Naive thymus-derived CD8-positive, alpha-beta T cell (primary cell): ENCODE measurements around the gene IMPG2. TPM values are rescaled to one million over a fixed set of nuclear protein-coding genes. Genes with fewer than 3 reads are reported as not detected.
A peak's percentile ranks its signal among the peaks of the same experiment; 100 is the strongest.

Source experiments
- ATAC-seq, 2 donors: fragments of 150-1000 bp; cut with Tn5 transposase in 1 of 2; sonication (Bioruptor Pico), chemical (Tn5 transposase) in 1 of 2; 1 replicate in 1 of 2; 2 replicates in 1 of 2; pipeline ENCODE4 v1.10.0; 2021; ENCODE audit warnings: mild to moderate bottlenecking in 2 of 2, moderate library complexity in 2 of 2
- POLR2A ChIA-PET: fragments of 350-600 bp; sonication (Branson Sonifier 250); formaldehyde crosslinking; loops from one replicate; lab custom pipeline; 2021; ENCODE audit warnings: antibody characterized with exemption; lab: Charles Lee
- DNase-seq, 10 donors: peaks; one replicate each; pipeline versions ENCODE4 v3.0.0 to v3.0.0-alpha.2; 2020 to 2022
- H3K27ac Mint-ChIP-seq, 10 donors: one replicate each; pipeline ENCODE4 v1.8.0; 2020 to 2022; ENCODE audit warnings: mild to moderate bottlenecking in 10 of 10, mixed read lengths in 10 of 10, moderate library complexity in 4 of 10, inconsistent platforms in 1 of 10
- H3K27me3 Mint-ChIP-seq, 5 donors: one replicate each; pipeline ENCODE4 v1.8.0; 2021 to 2022; ENCODE audit warnings: mixed read lengths in 5 of 5
- H3K36me3 Mint-ChIP-seq, 3 donors: one replicate each; pipeline ENCODE4 v1.8.0; 2020 to 2022; ENCODE audit warnings: mixed read lengths in 3 of 3, mild to moderate bottlenecking in 2 of 3, inconsistent platforms in 1 of 3
- H3K4me1 Mint-ChIP-seq, 4 donors: one replicate each; pipeline ENCODE4 v1.8.0; 2021 to 2022; ENCODE audit warnings: mixed read lengths in 4 of 4
- H3K4me3 Mint-ChIP-seq, 10 donors: one replicate each; pipeline ENCODE4 v1.8.0; 2020 to 2022; ENCODE audit warnings: mild to moderate bottlenecking in 10 of 10, mixed read lengths in 10 of 10, moderate library complexity in 6 of 10, inconsistent platforms in 1 of 10
- H3K9me3 Mint-ChIP-seq, 9 donors: one replicate each; pipeline ENCODE4 v1.8.0; 2020 to 2022; ENCODE audit warnings: mixed read lengths in 9 of 9, mild to moderate bottlenecking in 3 of 9, inconsistent platforms in 1 of 9, moderate library complexity in 1 of 9
- polyA plus RNA-seq, 3 donors: library from polyadenylated mRNA; unstranded; fragments of 300-500 nt; fragmentation: Illumina TruSeq; gene quantifications; one replicate each; pipeline ENCODE4 v1.2.3, GENCODE V29; 2021
- total RNA-seq, 8 experiments: library from RNA in 2 of 8; stranded (reverse) in 2 of 8; gene quantifications; one replicate each; pipeline ENCODE4 v1.2.3 and lab custom pipeline; 2021 to 2026

IMPG2 gene
- total and polyA plus RNA-seq, 5 experiments from 2014 or later: 0.09 to 1.1 (median 0.96) TPM; not detected in 2

DNA sequence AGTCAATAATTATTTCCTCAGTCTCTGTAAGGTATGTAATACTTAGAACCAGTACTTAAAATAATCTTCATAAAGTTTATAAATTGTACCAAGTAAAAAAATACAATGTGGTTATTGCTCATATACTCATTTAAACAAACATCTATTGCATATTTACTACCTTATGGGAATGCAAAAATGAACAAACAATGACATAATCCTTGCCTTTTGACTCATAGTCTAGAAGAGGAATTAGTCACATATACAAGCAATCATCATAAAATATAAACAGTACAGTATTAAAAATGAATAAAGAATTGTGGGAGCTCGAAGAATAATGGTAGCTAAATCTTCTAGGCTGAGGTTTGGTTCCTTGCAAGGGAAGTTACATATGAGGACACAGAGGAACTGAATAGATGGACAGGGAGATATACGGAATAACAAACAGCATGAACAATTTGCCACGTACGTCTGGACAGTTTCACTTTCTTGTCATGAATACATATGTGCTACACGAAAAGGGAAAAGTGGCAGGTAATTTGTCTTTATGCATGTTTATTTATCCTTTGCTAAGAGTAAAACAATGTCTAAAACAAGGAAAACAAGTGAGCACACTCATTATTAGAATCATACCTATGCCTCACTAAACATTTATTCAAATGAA is 17.2 kb downstream of the IMPG2 start:
- H3K4me3 Mint-ChIP-seq: no peak overlapping the region
- ATAC-seq: no peak
- H3K4me1 Mint-ChIP-seq: no peaks in the 10 kb centered on the region
- peaks cover 9 to 46% (median 29%) of the 10 kb centered on the region in 3 donors for H3K36me3 Mint-ChIP-seq
- POLR2A ChIA-PET: no interaction called here
- peak overlapping the region in 1 of 10 donors; percentile 34 for H3K27ac Mint-ChIP-seq
- H3K27me3 Mint-ChIP-seq: no peaks in the 10 kb centered on the region
- DNase-seq: no peak
- peaks cover 7 to 37% (median 28%) of the 10 kb centered on the region in 9 donors for H3K9me3 Mint-ChIP-seq

DNA sequence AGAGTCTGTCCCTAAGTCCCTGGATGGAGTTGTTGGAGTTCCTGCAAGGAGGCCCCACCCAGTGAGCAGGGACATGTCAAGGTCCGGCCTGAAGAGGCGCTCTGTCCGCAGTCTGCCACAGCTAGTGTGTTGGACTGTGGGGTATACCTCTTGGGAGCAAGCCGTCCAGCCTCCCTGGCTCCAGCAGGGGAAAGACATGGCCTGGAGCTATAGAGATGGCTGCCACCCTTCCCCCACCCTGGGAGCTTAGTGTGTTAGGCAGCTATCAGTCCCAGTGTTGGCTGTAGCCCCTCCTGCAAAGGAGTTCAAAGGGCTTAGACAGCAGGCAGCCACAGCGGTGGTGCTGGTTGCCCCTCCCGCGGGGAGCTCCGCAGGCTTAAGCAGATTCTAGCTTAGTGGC is 20.3 kb downstream of the IMPG2 start:
- H3K27me3 Mint-ChIP-seq: no peaks in the 10 kb centered on the region
- H3K27ac Mint-ChIP-seq: no peak overlapping the region
- peaks cover 7 to 30% (median 30%) of the 10 kb centered on the region in 3 donors for H3K36me3 Mint-ChIP-seq
- no peak for ATAC-seq
- no peaks in the 10 kb centered on the region for H3K4me1 Mint-ChIP-seq
- POLR2A ChIA-PET: no interaction called here
- peak in 1 of 10 donors; percentile 62 for DNase-seq
- no peak overlapping the region for H3K4me3 Mint-ChIP-seq
- H3K9me3 Mint-ChIP-seq: peaks cover 2 to 43% (median 32%) of the 10 kb centered on the region in 9 donors

DNA sequence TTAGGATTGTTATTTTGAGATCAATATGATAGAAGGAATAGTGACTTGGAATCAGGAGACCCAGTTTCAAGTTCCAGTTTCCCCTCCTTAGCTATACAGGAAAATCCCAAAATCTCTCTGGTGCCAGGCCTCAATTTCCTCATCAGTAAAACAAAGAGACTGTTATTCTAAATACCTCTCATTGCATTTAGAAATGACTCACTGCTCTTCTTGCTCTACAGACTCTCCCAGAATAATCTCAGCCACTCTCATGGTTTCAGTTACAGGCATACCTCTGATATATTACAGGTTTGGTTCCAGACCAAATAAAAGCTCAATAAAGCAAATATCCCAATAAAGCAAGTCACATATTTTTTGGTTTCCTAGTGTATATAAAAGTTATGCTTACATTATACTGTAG is 28.3 kb downstream of the IMPG2 start:
- peaks cover 0 to 25% (median 10%) of the 10 kb centered on the region in 3 donors for H3K36me3 Mint-ChIP-seq
- no peaks in the 10 kb centered on the region for H3K27me3 Mint-ChIP-seq
- POLR2A ChIA-PET: no interaction called here
- peaks cover 4 to 34% (median 16%) of the 10 kb centered on the region in 9 donors for H3K9me3 Mint-ChIP-seq
- H3K27ac Mint-ChIP-seq: no peak overlapping the region
- H3K4me1 Mint-ChIP-seq: no peaks in the 10 kb centered on the region
- DNase-seq (no peak), ATAC-seq (no peak)
- no peak overlapping the region for H3K4me3 Mint-ChIP-seq

DNA sequence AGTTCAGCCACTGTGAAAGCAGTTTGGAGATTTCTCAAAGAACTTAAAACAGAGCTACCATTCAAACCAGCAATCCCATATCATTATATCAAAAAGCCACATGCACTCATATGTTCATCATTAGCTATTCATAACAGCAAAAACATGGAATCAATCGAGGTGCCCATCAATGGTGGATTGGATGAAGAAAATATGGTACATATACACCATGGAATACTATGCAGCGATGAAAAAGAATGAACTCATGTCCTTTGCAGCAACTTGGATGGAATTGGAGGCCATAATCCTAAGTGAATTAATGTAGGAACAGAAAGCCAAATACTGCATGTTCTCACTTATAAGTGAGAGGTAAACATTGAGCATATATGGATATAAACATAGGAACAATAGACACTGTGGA is 32.1 kb downstream of the IMPG2 start:
- Mint-ChIP-seq H3K4me3 (no peak overlapping the region), H3K9me3 (peaks cover 0 to 11% (median 4%) of the 10 kb centered on the region in 9 donors)
- no peak for ATAC-seq

DNA sequence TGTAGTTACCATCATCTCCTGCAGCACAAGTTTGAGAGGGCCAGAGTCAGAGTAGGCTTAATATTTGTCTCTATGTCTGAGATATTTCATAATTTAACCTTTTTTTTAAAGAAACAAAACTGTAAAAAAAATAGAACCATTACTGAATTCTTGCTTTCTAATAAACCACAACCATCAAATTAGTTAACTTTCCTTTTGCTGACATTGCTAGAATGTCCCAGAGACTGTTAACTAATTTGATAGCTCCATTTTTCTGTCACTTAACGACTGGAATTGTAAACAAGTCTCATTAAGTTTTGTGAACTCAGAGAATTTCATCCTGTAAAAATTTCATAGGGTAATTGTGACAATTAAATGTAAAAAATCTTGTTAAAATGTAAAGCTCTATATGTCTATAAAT is 35.6 kb downstream of the IMPG2 start:
- no peaks in the 10 kb centered on the region for H3K27me3 Mint-ChIP-seq
- peaks cover 0 to 20% (median 8%) of the 10 kb centered on the region in 3 donors for H3K36me3 Mint-ChIP-seq
- ATAC-seq (no peak), DNase-seq (no peak)
- no peak overlapping the region for H3K4me3 Mint-ChIP-seq
- no peak overlapping the region for H3K27ac Mint-ChIP-seq
- no peaks in the 10 kb centered on the region for H3K4me1 Mint-ChIP-seq
- POLR2A ChIA-PET: no interaction called here
- H3K9me3 Mint-ChIP-seq: peaks cover 0 to 9% (median 2%) of the 10 kb centered on the region in 9 donors

More for the DNA sequence above, 32.1 kb downstream of the IMPG2 start:
- Mint-ChIP-seq H3K27ac (no peak overlapping the region), H3K4me1 (no peaks in the 10 kb centered on the region), H3K36me3 (peaks cover 0 to 28% (median 8%) of the 10 kb centered on the region in 3 donors), H3K27me3 (no peaks in the 10 kb centered on the region)
- POLR2A ChIA-PET: no interaction called here
- DNase-seq: no peak

DNA sequence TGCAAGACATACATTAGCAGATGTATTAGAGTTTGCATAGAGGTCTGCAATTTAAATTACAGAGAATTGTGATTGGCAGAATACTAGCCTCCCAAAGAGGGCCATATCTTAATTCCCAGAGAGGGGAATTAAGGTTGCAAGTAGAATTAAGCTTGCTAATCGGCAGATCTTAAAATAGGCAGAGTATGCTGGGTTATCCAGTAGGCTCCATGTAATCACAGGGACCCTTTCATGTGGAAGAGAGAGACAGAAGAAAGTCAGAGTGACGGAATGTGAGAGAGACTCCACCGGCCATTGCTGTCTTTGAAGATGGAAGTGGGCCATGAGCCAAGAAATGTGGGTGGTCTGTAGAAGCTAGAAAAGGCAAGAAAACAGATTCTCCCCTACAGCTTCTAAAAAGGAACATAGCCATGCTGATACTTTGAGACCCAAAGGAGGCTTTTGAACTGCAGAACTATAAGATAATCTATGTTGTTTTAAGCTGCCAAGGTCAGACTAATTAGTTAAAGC is 38.8 kb downstream of the IMPG2 start:
- POLR2A ChIA-PET: no interaction called here
- Mint-ChIP-seq H3K4me3 (no peak overlapping the region), H3K27ac (no peak overlapping the region), H3K36me3 (peaks cover 0 to 6% (median 4%) of the 10 kb centered on the region in 3 donors), H3K27me3 (no peaks in the 10 kb centered on the region), H3K4me1 (no peaks in the 10 kb centered on the region), H3K9me3 (no peaks in the 10 kb centered on the region)
- no peak for ATAC-seq
- no peak for DNase-seq

DNA sequence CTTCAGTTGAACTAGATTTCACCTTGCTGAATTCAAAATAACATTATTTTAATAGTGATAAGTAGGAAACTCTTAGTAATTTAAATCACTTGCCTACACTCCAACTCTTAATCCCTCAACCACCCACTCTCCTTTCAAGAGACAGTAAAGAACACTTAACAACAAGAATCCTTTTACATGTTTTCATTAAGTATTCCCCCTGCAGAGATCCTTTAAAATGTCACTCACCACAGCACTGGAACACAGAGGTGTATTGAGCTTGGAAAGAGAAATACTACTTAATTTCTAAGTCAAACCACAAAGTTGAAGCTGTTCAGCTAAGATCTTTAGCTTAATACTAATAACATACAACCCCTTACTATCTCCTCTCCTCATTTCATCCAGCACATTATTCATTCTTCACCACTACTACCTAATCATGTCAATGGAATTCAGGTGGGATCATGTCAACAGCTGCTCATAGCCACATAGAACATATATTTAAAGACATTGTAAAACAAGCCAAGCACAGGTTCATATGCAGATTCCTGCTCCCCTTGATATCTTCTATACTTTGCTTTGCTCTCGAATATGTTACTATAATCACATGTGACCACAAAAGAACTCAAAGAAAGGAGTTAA is 40.5 kb downstream of the IMPG2 start:
- H3K27ac Mint-ChIP-seq: no peak overlapping the region
- ATAC-seq: no peak
- peaks cover 0 to 11% (median 5%) of the 10 kb centered on the region in 3 donors for H3K36me3 Mint-ChIP-seq
- H3K9me3 Mint-ChIP-seq: no peaks in the 10 kb centered on the region
- DNase-seq: no peak
- no peaks in the 10 kb centered on the region for H3K27me3 Mint-ChIP-seq
- no peak overlapping the region for H3K4me3 Mint-ChIP-seq
- no peaks in the 10 kb centered on the region for H3K4me1 Mint-ChIP-seq
- POLR2A ChIA-PET: no interaction called here

DNA sequence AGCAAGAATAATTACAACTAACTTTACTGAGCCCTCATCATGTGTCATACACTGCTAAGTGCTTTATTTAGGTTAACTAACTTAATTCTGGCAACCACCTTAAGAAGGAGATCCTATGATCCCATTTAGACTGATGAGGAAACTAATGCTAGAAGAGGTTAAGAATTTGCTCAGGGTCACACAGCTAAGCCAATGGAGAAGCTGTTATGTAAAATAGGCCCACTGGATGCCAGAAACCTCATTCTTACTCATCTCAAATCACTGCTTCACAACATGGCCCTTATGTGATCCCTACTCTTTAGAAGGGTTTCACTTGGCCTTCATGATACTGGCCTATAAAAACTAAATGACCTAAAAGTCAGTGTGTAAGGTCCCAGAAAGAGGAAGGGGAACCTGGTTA is 41.2 kb downstream of the IMPG2 start:
- Mint-ChIP-seq H3K27ac (no peak overlapping the region), H3K9me3 (no peaks in the 10 kb centered on the region), H3K4me1 (no peaks in the 10 kb centered on the region), H3K4me3 (no peak overlapping the region), H3K36me3 (peaks cover 0 to 10% (median 5%) of the 10 kb centered on the region in 3 donors), H3K27me3 (no peaks in the 10 kb centered on the region)
- no peak for ATAC-seq
- POLR2A ChIA-PET: no interaction called here
- DNase-seq: no peak

DNA sequence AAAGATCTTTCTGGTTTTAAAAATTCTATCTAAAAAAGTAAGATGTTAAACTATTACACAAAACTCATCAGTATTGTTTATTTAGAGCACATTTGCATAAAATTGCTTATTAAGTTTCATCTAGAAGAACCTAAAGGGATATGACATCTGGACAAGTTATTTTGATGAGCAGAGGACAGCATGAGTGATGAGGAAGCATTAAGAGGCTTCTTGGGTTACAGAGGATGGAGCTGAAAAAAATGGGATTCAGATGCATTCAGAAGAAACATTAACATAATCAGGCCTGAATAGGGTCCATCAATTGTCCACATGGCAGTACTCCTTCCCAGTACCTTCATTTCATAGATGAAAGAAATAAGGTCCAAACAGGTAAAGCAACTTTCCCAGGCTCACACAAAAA is 41.6 kb downstream of the IMPG2 start:
- Mint-ChIP-seq H3K4me1 (no peaks in the 10 kb centered on the region), H3K4me3 (no peak overlapping the region), H3K9me3 (no peaks in the 10 kb centered on the region), H3K36me3 (peaks cover 0 to 6% (median 6%) of the 10 kb centered on the region in 3 donors), H3K27ac (no peak overlapping the region), H3K27me3 (no peaks in the 10 kb centered on the region)
- ATAC-seq: no peak
- POLR2A ChIA-PET: no interaction called here
- no peak for DNase-seq

DNA sequence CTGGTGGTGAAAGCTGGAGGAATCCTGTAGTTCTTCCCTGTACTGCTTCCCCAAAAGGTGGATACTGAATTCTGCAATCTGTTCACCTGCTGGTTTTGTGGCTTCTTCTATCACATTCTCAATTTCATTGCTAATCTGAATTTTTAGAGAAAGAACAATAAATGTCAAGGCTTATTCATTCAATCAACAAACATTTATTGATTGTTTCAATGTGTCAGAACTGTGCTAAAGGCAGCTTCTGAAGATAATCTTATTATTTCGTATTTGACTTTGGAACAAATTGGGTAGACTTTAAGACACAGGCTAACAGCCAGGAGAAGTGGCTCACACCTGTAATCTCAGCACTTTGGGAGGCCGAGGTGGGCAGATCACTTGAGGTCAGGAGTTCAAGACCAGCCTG is 46.8 kb downstream of the IMPG2 start:
- Mint-ChIP-seq H3K27ac (no peak overlapping the region), H3K4me3 (no peak overlapping the region), H3K27me3 (no peaks in the 10 kb centered on the region), H3K9me3 (no peaks in the 10 kb centered on the region), H3K4me1 (no peaks in the 10 kb centered on the region), H3K36me3 (peaks cover 5 to 30% (median 20%) of the 10 kb centered on the region in 3 donors)
- POLR2A ChIA-PET: no interaction called here
- ATAC-seq (no peak), DNase-seq (no peak)

DNA sequence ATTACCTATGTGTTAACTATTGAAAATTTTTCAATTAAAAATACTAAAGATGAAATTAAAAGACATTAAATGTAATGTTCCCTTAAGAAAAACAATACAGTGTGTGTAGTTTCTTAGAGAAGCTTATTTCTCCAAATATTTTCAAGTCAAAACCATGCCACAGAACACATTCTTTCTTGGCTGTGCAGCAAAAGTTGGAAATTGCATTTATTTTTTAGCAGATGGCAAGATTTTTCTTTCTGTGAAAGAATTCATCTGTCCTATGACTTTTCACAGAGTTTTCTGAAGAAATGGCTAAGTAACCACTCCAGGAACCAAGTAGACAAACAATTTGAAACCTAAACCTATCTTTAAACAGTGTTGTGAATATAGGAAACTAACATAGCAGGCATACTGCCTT is 47.2 kb downstream of the IMPG2 start:
- POLR2A ChIA-PET: no interaction called here
- no peaks in the 10 kb centered on the region for H3K4me1 Mint-ChIP-seq
- no peak for ATAC-seq
- no peaks in the 10 kb centered on the region for H3K9me3 Mint-ChIP-seq
- H3K36me3 Mint-ChIP-seq: peaks cover 5 to 30% (median 20%) of the 10 kb centered on the region in 3 donors
- no peak overlapping the region for H3K4me3 Mint-ChIP-seq
- H3K27me3 Mint-ChIP-seq: no peaks in the 10 kb centered on the region
- DNase-seq: no peak
- no peak overlapping the region for H3K27ac Mint-ChIP-seq

DNA sequence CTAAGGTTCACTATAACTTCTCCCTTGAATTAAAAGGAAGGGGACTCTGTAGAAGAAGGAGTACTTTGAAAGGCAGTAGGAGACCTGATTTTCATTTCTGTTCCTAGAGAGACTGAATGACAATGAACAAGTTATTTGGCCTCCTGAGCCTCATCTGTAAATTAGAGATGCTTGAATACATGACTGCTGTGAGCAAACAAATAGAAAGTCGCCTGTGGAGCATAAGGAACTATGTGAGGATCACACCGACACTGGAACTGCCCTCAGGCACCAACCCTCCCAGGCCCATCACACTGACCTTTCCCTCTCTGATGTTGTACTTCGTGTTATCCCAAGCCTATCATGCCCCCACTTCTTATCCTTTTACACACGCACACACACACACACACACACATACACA is 48.6 kb downstream of the IMPG2 start:
- Mint-ChIP-seq H3K27ac (no peak overlapping the region), H3K27me3 (no peaks in the 10 kb centered on the region), H3K9me3 (no peaks in the 10 kb centered on the region), H3K36me3 (peaks cover 5 to 30% (median 20%) of the 10 kb centered on the region in 3 donors), H3K4me1 (no peaks in the 10 kb centered on the region), H3K4me3 (no peak overlapping the region)
- POLR2A ChIA-PET: no interaction called here
- no peak for ATAC-seq
- no peak for DNase-seq

DNA sequence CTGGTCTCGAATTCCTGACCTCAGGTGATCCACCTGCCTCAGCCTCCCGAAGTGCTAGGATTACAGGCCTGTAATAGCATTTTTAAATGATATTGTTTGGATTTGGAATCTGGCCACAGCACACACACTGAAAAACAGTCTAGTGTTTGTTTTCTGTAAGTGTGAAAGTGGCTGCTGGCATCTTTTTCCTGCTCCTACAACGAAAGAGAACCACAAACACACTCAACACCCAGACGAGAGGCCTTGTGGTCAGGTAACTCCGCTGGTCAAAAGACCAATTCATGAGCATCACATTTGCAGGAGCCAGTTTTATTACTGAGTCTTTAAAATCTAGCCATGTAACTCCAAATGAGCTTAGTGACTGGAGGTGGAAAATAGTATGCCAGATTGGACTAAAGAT is 50.2 kb downstream of the IMPG2 start:
- ATAC-seq (no peak), DNase-seq (no peak)
- POLR2A ChIA-PET: no interaction called here
- no peak overlapping the region for H3K4me3 Mint-ChIP-seq
- H3K27ac Mint-ChIP-seq: no peak overlapping the region
- no peaks in the 10 kb centered on the region for H3K27me3 Mint-ChIP-seq
- H3K4me1 Mint-ChIP-seq: no peaks in the 10 kb centered on the region
- H3K36me3 Mint-ChIP-seq: peaks cover 5 to 28% (median 17%) of the 10 kb centered on the region in 3 donors
- no peaks in the 10 kb centered on the region for H3K9me3 Mint-ChIP-seq
